Endothelial cell (in vitro differentiated cells): ENCODE results near the gene SUSD5. TPM values are rescaled to one million over a fixed set of nuclear protein-coding genes. Genes with fewer than 3 reads are reported as not detected.

ENCODE experiments used
- DNase-seq: peaks from one replicate; pipeline ENCODE4 v3.0.0; 2021; ENCODE audit warnings: low spot score
- H3K27ac Mint-ChIP-seq: one replicate; pipeline ENCODE4 v1.8.0; 2021; ENCODE audit warnings: mixed read lengths, inconsistent platforms; ENCODE audit not compliant: unreplicated experiment
- H3K27me3 Mint-ChIP-seq: one replicate; pipeline ENCODE4 v1.8.0; 2021; ENCODE audit warnings: mild to moderate bottlenecking, moderate library complexity, mixed read lengths, inconsistent platforms; ENCODE audit not compliant: unreplicated experiment
- H3K36me3 Mint-ChIP-seq: one replicate; pipeline ENCODE4 v1.8.0; 2021; ENCODE audit warnings: mild to moderate bottlenecking, low read depth, mixed read lengths, inconsistent platforms; ENCODE audit not compliant: unreplicated experiment
- H3K4me1 Mint-ChIP-seq: one replicate; pipeline ENCODE4 v1.8.0; 2021; ENCODE audit warnings: mild to moderate bottlenecking, mixed read lengths, inconsistent platforms; ENCODE audit not compliant: unreplicated experiment
- H3K4me3 Mint-ChIP-seq: one replicate; pipeline ENCODE4 v1.8.0; 2021; ENCODE audit warnings: mild to moderate bottlenecking, mixed read lengths, inconsistent platforms; ENCODE audit not compliant: unreplicated experiment
- H3K9me3 Mint-ChIP-seq: one replicate; pipeline ENCODE4 v1.8.0; 2021; ENCODE audit warnings: mixed read lengths, inconsistent platforms; ENCODE audit not compliant: unreplicated experiment
- CTCF ChIP-seq: fragments of 200-600 bp; sonication (generic); IDR thresholded peaks from one replicate; pipeline ENCODE4 v1.5.0; 2021; ENCODE audit warnings: antibody characterized with exemption; ENCODE audit not compliant: unreplicated experiment
- total RNA-seq: library from RNA; stranded (reverse); fragmentation: NEBNext Ultra II Directional; extraction: Animal tissue kit (Norgen Biotek cat#: 25700); gene quantifications from one replicate; pipeline ENCODE4 v1.2.1, GENCODE V29; 2021; ENCODE audit not compliant: unreplicated experiment

SUSD5 gene
- total RNA-seq, 1 donor from 2014 or later = 3.9 TPM

GRCh38 chr3:33137691-33138090, 80.9 kb downstream of the SUSD5 start:
- H3K4me1 Mint-ChIP-seq = peaks cover 10% of the 10 kb centered on the region

DNA sequence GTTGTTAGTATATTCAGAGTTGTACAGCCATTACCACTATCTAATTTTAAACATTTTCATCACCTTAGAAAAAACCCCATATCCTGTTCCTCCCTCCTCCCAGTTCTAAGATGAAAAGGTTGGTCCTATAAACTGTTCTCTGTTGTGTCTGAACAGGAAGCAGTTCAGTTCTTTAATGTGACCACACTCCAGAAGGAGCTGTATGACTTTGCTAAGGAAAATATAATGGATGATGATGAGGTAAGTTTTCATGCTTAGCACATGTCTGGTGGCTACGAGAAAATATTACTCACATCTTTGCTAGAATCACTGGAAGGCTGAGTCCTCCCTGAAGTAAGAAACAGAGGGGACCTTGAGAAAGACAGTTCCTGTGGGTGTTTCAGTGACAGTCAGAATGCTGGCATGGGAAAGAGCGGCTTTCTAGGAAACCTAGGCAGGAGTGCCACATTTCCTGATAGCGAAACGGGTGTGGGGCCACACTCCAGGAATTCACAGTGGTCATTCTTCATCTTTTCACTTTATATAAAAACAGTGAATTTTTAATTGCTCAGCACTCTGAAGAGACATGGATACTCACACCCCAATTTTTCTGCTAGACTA, 84.5 kb downstream of the SUSD5 start:
- Mint-ChIP-seq H3K9me3 (no peaks in the 10 kb centered on the region), H3K4me1 (peaks cover 4% of the 10 kb centered on the region), H3K4me3 (no peak overlapping the region), H3K36me3 (peaks cover 12% of the 10 kb centered on the region), H3K27me3 (no peaks in the 10 kb centered on the region), H3K27ac (no peak overlapping the region)
- TF ChIP-seq CTCF = no peak
- DNase-seq = no peak

More at GRCh38 chr3:33137691-33138090, 80.9 kb downstream of the SUSD5 start:
- no peaks in the 10 kb centered on the region for H3K9me3 Mint-ChIP-seq
- no peak for TF ChIP-seq CTCF
- H3K36me3 Mint-ChIP-seq = peaks cover 27% of the 10 kb centered on the region
- no peak overlapping the region for H3K27ac Mint-ChIP-seq
- DNase-seq = no peak
- H3K4me3 Mint-ChIP-seq = no peak overlapping the region
- H3K27me3 Mint-ChIP-seq = peaks cover 4% of the 10 kb centered on the region

DNA sequence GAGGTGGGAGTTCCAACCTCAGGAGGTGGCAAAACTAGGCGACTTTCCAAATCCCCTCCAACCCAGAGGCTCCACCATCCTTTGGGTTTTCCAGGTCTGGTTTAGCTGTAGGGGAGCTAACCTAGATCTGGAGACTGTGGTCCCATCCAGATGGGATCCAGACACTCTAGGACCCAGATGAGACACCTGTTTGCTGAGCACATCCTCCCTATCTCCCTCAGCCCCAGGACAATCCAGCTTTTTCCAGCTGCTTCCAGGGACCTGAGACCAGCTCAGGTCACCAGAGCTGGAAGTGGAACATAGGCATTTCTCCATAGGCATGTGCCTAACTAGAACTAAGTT, 86.6 kb downstream of the SUSD5 start:
- DNase-seq = no peak
- Mint-ChIP-seq H3K4me3 (no peak overlapping the region), H3K9me3 (no peaks in the 10 kb centered on the region), H3K36me3 (peaks cover 10% of the 10 kb centered on the region), H3K4me1 (peaks cover 4% of the 10 kb centered on the region), H3K27ac (no peak overlapping the region), H3K27me3 (no peaks in the 10 kb centered on the region)
- no peak for TF ChIP-seq CTCF

GRCh38 chr3:33131331-33132018, 87.1 kb downstream of the SUSD5 start:
- Mint-ChIP-seq H3K36me3 (peaks cover 6% of the 10 kb centered on the region), H3K9me3 (no peaks in the 10 kb centered on the region), H3K27ac (no peak overlapping the region), H3K4me1 (peaks cover 4% of the 10 kb centered on the region), H3K27me3 (no peaks in the 10 kb centered on the region), H3K4me3 (no peak overlapping the region)
- peak; percentile 94 for TF ChIP-seq CTCF
- DNase-seq = peak; percentile 56

- Mint-ChIP-seq H3K9me3 (no peaks in the 10 kb centered on the region), H3K4me1 (peaks cover 4% of the 10 kb centered on the region), H3K4me3 (no peak overlapping the region), H3K27ac (no peak overlapping the region), H3K27me3 (no peaks in the 10 kb centered on the region), H3K36me3 (peaks cover 8% of the 10 kb centered on the region)
- DNase-seq = no peak
- no peak for TF ChIP-seq CTCF
Measured at GRCh38 chr3:33130144-33130543, 88.5 kb downstream of the SUSD5 start.
